ENCODE data around the gene GPC3. TPM values are rescaled to one million over a fixed set of nuclear protein-coding genes. Genes with fewer than 3 reads are reported as not detected.

Gene GPC3
- polyA plus RNA-seq, 3 donors, result not detected

DNA sequence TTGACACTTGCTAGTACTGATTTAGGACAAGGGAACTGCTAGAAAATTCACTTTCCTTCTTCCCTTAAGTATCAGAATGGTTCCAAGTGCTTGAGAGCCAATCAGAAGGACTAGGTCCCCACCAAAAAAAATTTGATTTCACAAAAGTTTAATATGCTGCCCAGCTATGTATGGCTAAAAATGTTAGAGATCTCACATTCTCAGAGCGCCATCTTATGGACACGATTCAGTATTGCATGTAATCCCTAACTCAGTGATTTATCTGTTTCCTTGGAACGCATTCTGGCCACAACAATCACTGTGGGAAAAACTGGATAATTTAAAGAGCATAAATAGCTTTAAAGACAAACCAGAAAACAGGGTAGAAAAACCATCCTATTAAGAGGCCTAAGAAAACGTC is 315.0 kb downstream of the GPC3 start:
- Histone ChIP-seq H3K27ac (ENCODE audit: low read depth in 1 of 2, low read length in 2 of 2) (no peak overlapping the region), H3K79me2 (ENCODE audit: insufficient read depth, low read length) (no peaks in the 10 kb centered on the region), H3K4me3 (replicated peaks in 1 of 3; ENCODE audit: low read depth in 2 of 3, low read length in 3 of 3) (no peak overlapping the region), H3K4me1 (ENCODE audit: control insufficient read depth in 1 of 2, insufficient read depth in 2 of 2, low read length in 2 of 2) (no peaks in the 10 kb centered on the region), H3K36me3 (replicated peaks in 1 of 2; ENCODE audit: control insufficient read depth in 1 of 2, insufficient read depth in 2 of 2, low read length in 2 of 2) (no peaks in the 10 kb centered on the region), H3K9me3 (replicated peaks in 1 of 2; ENCODE audit: control insufficient read depth in 1 of 2, insufficient read depth in 1 of 2, low read length in 2 of 2) (no peaks in the 10 kb centered on the region), H3K4me2 (replicated peaks; ENCODE audit: extremely low read depth, low read length, poor library complexity, severe bottlenecking) (no peak overlapping the region), H2AFZ (ENCODE audit: insufficient read depth, low read depth, low read length, poor library complexity, severe bottlenecking) (no peak overlapping the region), H3K27me3 (ENCODE audit: control insufficient read depth in 2 of 2, insufficient read depth in 2 of 2, low read length in 2 of 2) (no peaks in the 10 kb centered on the region), H4K20me1 (ENCODE audit: insufficient read depth, low read length) (no peaks in the 10 kb centered on the region), H3K9ac (ENCODE audit: insufficient read depth, low read length, poor library complexity, severe bottlenecking) (no peak overlapping the region)
- WGBS (ENCODE audit: insufficient coverage), result no CpG with 5 or more reads among the region's 4 CpGs
- Mint-ChIP-seq H3K27ac (no peak overlapping the region), H3K9me3 (no peaks in the 10 kb centered on the region), H3K27me3 (ENCODE audit: low read depth in 3 of 3) (peaks cover 0 to 8% (median 0%) of the 10 kb centered on the region in 3 donors), H3K36me3 (no peaks in the 10 kb centered on the region), H3K4me1 (no peaks in the 10 kb centered on the region), H3K4me3 (no peak overlapping the region)
- TF ChIP-seq, protein P1, sequence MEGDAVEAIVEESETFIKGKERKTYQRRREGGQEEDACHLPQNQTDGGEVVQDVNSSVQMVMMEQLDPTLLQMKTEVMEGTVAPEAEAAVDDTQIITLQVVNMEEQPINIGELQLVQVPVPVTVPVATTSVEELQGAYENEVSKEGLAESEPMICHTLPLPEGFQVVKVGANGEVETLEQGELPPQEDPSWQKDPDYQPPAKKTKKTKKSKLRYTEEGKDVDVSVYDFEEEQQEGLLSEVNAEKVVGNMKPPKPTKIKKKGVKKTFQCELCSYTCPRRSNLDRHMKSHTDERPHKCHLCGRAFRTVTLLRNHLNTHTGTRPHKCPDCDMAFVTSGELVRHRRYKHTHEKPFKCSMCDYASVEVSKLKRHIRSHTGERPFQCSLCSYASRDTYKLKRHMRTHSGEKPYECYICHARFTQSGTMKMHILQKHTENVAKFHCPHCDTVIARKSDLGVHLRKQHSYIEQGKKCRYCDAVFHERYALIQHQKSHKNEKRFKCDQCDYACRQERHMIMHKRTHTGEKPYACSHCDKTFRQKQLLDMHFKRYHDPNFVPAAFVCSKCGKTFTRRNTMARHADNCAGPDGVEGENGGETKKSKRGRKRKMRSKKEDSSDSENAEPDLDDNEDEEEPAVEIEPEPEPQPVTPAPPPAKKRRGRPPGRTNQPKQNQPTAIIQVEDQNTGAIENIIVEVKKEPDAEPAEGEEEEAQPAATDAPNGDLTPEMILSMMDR (IDR thresholded peaks at IDR 0.05), result peak; percentile 71
- intact Hi-C loops (cut with micrococcal nuclease), result loop anchor here (5.0 to 10.0 kb wide), 2 partner anchors 338 to 696 kb away; no protein-coding TSS in a partner anchor
- peak; percentile 15 to 43 (median 32) for DNase-seq

DNA sequence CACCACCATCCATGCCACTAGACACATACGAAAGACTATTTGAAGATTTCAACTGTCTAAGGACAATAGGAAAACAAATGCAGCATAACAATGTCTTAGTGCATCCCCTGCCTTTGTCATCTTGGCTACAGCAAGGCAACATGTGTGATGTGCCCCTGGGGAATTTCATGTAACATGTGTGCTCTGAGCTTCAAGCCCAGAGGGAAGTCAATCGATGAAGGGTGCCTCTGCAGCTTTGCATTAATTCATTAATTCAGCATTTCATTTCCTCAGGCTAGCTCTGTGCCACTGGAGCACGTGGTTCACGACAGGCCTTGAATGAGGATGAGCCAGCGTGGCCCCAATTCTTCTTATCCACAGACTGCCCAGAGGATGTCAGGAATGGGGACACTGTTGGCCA is 316.2 kb downstream of the GPC3 start:
- H3K4me1 ChIP-seq (ENCODE audit: control insufficient read depth in 1 of 2, insufficient read depth in 2 of 2, low read length in 2 of 2), result no peaks in the 10 kb centered on the region
- no CpG with 5 or more reads among the region's 5 CpGs for WGBS (ENCODE audit: insufficient coverage)
- no peaks in the 10 kb centered on the region for H3K36me3 Mint-ChIP-seq
- no peaks in the 10 kb centered on the region for H4K20me1 ChIP-seq (ENCODE audit: insufficient read depth, low read length)
- no peak overlapping the region for H2AFZ ChIP-seq (ENCODE audit: insufficient read depth, low read depth, low read length, poor library complexity, severe bottlenecking)
- peak overlapping the region in 1 of 7 donors; percentile 57 for H3K27ac Mint-ChIP-seq
- no peaks in the 10 kb centered on the region for H3K79me2 ChIP-seq (ENCODE audit: insufficient read depth, low read length)
- H3K4me2 ChIP-seq (replicated peaks; ENCODE audit: extremely low read depth, low read length, poor library complexity, severe bottlenecking), result no peak overlapping the region
- no peak overlapping the region for H3K4me3 Mint-ChIP-seq
- no peaks in the 10 kb centered on the region for H3K9me3 ChIP-seq (replicated peaks in 1 of 2; ENCODE audit: control insufficient read depth in 1 of 2, insufficient read depth in 1 of 2, low read length in 2 of 2)
- no peak for DNase-seq
- no peaks in the 10 kb centered on the region for H3K9me3 Mint-ChIP-seq
- no peaks in the 10 kb centered on the region for H3K4me1 Mint-ChIP-seq
- no peaks in the 10 kb centered on the region for H3K36me3 ChIP-seq (replicated peaks in 1 of 2; ENCODE audit: control insufficient read depth in 1 of 2, insufficient read depth in 2 of 2, low read length in 2 of 2)
- TF ChIP-seq, protein P1 (IDR thresholded peaks at IDR 0.05), result no peak
- no peak overlapping the region for H3K9ac ChIP-seq (ENCODE audit: insufficient read depth, low read length, poor library complexity, severe bottlenecking)
- H3K27me3 ChIP-seq (ENCODE audit: control insufficient read depth in 2 of 2, insufficient read depth in 2 of 2, low read length in 2 of 2), result no peaks in the 10 kb centered on the region
- peaks cover 0 to 7% (median 0%) of the 10 kb centered on the region in 3 donors for H3K27me3 Mint-ChIP-seq (ENCODE audit: low read depth in 3 of 3)
- no peak overlapping the region for H3K4me3 ChIP-seq (replicated peaks in 1 of 3; ENCODE audit: low read depth in 2 of 3, low read length in 3 of 3)
- intact Hi-C loops (cut with micrococcal nuclease), result no loop called here
- no peak overlapping the region for H3K27ac ChIP-seq (ENCODE audit: low read depth in 1 of 2, low read length in 2 of 2)
